Endodermal cell (in vitro differentiated cells): ENCODE measurements around the gene ZNF728. TPM values are rescaled to one million over a fixed set of nuclear protein-coding genes. Genes with fewer than 3 reads are reported as not detected.

Experiments
- DNase-seq: peaks from one replicate; pipeline ENCODE4 v3.0.0-alpha.2; 2017
- H3K27ac ChIP-seq: 2 replicates; pipeline ENCODE4 v1.5.1; 2013; ENCODE audit warnings: mild to moderate bottlenecking, low read depth, low read length, moderate library complexity
- H3K27me3 ChIP-seq: 2 replicates; pipeline ENCODE4 v1.6.1; 2013; ENCODE audit warnings: mild to moderate bottlenecking, low read length, moderate library complexity; ENCODE audit not compliant: insufficient read depth, control insufficient read depth, poor library complexity, severe bottlenecking
- H3K36me3 ChIP-seq: 2 replicates; pipeline ENCODE4 v1.7.0; 2013; ENCODE audit warnings: mild to moderate bottlenecking, low read length, moderate library complexity; ENCODE audit not compliant: control insufficient read depth, insufficient read depth
- H3K4me1 ChIP-seq: one replicate; pipeline ENCODE4 v1.7.0; 2013; ENCODE audit warnings: low read length; ENCODE audit not compliant: control insufficient read depth, insufficient read depth
- H3K4me3 ChIP-seq: 2 replicates; pipeline ENCODE4 v1.5.1; 2013; ENCODE audit warnings: mild to moderate bottlenecking, low read length, moderate library complexity
- H3K9ac ChIP-seq: 2 replicates; pipeline ENCODE4 v1.6.1; 2013; ENCODE audit warnings: mild to moderate bottlenecking, low read length, moderate library complexity; ENCODE audit not compliant: poor library complexity, severe bottlenecking; ENCODE audit errors: extremely low read depth
- H3K9me3 ChIP-seq: 2 replicates; pipeline ENCODE4 v1.6.1; 2013; ENCODE audit warnings: mild to moderate bottlenecking, low read length, moderate library complexity; ENCODE audit not compliant: control insufficient read depth
- H3K27ac Mint-ChIP-seq: 2 replicates; pipeline ENCODE4 v1.8.0; 2020; ENCODE audit warnings: mixed read lengths
- H3K27me3 Mint-ChIP-seq: 2 replicates; pipeline ENCODE4 v1.8.0; 2021; ENCODE audit warnings: mild to moderate bottlenecking, mixed read lengths; ENCODE audit not compliant: insufficient read depth
- H3K36me3 Mint-ChIP-seq: 2 replicates; pipeline ENCODE4 v1.8.0; 2020; ENCODE audit warnings: low read depth, mixed read lengths
- H3K4me1 Mint-ChIP-seq: 2 replicates; pipeline ENCODE4 v1.8.0; 2020; ENCODE audit warnings: mixed read lengths
- H3K4me3 Mint-ChIP-seq: 2 replicates; pipeline ENCODE4 v1.8.0; 2020; ENCODE audit warnings: mild to moderate bottlenecking, moderate library complexity, mixed read lengths
- H3K9me3 Mint-ChIP-seq: 2 replicates; pipeline ENCODE4 v1.8.0; 2020; ENCODE audit warnings: mild to moderate bottlenecking, mixed read lengths
- WGBS, 2 experiments: methylation state at CpG; one replicate each; pipeline versions ENCODE4 v1.1.5 to v1.1.7; 2013; ENCODE audit warnings: missing lambda C conversion rate in 2 of 2, mixed read lengths in 1 of 2; ENCODE audit not compliant: insufficient coverage in 1 of 2, insufficient read length in 1 of 2; 5-methylcytosine and 5-hydroxymethylcytosine counted together
- long read RNA-seq, 4 experiments: library from polyadenylated mRNA in 2 of 4; library from RNA in 1 of 4; library from capped mRNA in 1 of 4; stranded (forward) in 3 of 4; unstranded in 1 of 4; transcript quantifications; one replicate each; pipeline ENCODE4 v2.0.0, GENCODE V29; 2020 to 2021; ENCODE audit warnings: inconsistent platforms in 1 of 4
- polyA plus RNA-seq, 2 experiments: library from polyadenylated mRNA; stranded (reverse); fragments of 50-300 nt; gene quantifications; one replicate each; pipeline ENCODE4 v1.2.3, GENCODE V29; 2013
- total RNA-seq, 2 donors: library from RNA; stranded (reverse); fragmentation: NEBNext Ultra II Directional in 1 of 2; extraction: Animal tissue kit (Norgen Biotek cat#: 25700) in 1 of 2; gene quantifications; 2 replicates in 1 of 2; 3 replicates in 1 of 2; pipeline ENCODE4 v1.2.1, GENCODE V29; 2021
- TF ChIP-seq, protein P1 (sequence below): fragments of 200-600 bp; sonication (generic); conservative IDR thresholded peaks from 2 replicates; pipeline ENCODE4 v1.5.0; 2021; ENCODE audit warnings: antibody characterized with exemption, mild to moderate bottlenecking

Gene ZNF728
- not detected for total RNA-seq
- not detected for polyA plus RNA-seq (2013, experiment 1 of 2)
- polyA plus RNA-seq (2013, experiment 2 of 2), result not detected
- long read RNA-seq, experiment 1, result 0 reads
- long read RNA-seq, experiment 2, result 0 reads
- long read RNA-seq, experiment 3, result 0 reads
- long read RNA-seq, experiment 4, result 0 reads

DNA sequence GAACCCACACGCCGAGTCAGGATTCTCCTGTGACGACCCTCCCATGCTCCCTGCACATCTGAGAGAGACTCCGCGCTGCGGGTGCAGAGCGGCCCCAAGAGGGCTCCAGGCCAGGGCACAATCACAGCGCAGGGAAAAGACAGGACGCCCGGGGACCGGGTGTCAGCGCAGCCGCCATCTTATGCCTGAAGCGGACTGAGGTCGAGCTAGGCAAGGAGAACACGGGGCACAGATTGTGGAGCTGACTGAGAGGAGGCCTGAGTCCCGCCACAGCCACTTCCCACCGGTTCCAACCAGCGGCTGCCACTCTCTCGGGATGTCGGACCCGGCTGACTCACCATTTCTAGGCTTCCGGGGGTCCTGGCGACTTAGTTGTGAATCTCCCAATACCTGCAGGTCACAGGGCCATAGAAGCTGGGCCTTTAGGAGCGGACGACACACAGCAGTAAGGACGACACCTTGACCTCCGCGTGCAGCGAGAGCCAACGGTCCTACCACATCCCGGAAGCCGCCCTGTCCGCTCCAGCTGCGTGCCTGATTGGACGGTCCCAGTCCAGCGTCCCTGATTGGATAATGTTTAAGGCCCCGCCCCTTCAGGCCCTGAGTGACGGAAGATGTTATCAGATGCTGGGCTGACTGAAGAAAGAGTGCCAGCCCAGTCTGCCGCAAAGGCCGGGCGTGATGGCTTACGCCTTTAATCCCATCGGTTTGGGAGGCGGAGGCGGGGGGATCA lies at the start of gene ZNF728:
ZNF728 (minus strand) TSS at position 487 of the 733 bp plus-strand sequence; CDS start at position 341, 146 bp downstream.
- Histone ChIP-seq H3K9ac (no peak within 1 kb of the TSS), H3K4me3 (no peak within 1 kb of the TSS), H3K4me1 (no peaks in the 10 kb centered on the region), H3K36me3 (no peaks in the 10 kb centered on the region), H3K27me3 (no peaks in the 10 kb centered on the region), H3K9me3 (peaks cover 31% of the 10 kb centered on the region), H3K27ac (no peak within 1 kb of the TSS)
- WGBS, 2 experiments, result 82 to 83% methylated on average over 25 to 46 of the region's 46 CpGs
- TF ChIP-seq, protein P1, sequence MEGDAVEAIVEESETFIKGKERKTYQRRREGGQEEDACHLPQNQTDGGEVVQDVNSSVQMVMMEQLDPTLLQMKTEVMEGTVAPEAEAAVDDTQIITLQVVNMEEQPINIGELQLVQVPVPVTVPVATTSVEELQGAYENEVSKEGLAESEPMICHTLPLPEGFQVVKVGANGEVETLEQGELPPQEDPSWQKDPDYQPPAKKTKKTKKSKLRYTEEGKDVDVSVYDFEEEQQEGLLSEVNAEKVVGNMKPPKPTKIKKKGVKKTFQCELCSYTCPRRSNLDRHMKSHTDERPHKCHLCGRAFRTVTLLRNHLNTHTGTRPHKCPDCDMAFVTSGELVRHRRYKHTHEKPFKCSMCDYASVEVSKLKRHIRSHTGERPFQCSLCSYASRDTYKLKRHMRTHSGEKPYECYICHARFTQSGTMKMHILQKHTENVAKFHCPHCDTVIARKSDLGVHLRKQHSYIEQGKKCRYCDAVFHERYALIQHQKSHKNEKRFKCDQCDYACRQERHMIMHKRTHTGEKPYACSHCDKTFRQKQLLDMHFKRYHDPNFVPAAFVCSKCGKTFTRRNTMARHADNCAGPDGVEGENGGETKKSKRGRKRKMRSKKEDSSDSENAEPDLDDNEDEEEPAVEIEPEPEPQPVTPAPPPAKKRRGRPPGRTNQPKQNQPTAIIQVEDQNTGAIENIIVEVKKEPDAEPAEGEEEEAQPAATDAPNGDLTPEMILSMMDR, result no peak
- DNase-seq, result no peak
- no peak within 1 kb of the TSS for H3K27ac Mint-ChIP-seq
- peaks cover 88% of the 10 kb centered on the region for H3K9me3 Mint-ChIP-seq
- H3K27me3 Mint-ChIP-seq, result no peaks in the 10 kb centered on the region
- H3K36me3 Mint-ChIP-seq, result no peaks in the 10 kb centered on the region
- H3K4me1 Mint-ChIP-seq, result no peaks in the 10 kb centered on the region
- H3K4me3 Mint-ChIP-seq, result no peak within 1 kb of the TSS

- H3K36me3 Mint-ChIP-seq, result no peaks in the 10 kb centered on the region
- Histone ChIP-seq H3K36me3 (no peaks in the 10 kb centered on the region), H3K4me3 (no peak overlapping the region), H3K9me3 (peaks cover 61% of the 10 kb centered on the region), H3K9ac (no peak overlapping the region), H3K4me1 (no peaks in the 10 kb centered on the region), H3K27me3 (no peaks in the 10 kb centered on the region), H3K27ac (no peak overlapping the region)
- H3K27ac Mint-ChIP-seq, result no peak overlapping the region
- H3K4me3 Mint-ChIP-seq, result no peak overlapping the region
- 20 to 59% methylated on average over 1 of the region's 1 CpG for WGBS, 2 experiments
- H3K27me3 Mint-ChIP-seq, result no peaks in the 10 kb centered on the region
- no peaks in the 10 kb centered on the region for H3K4me1 Mint-ChIP-seq
- no peak for DNase-seq
- TF ChIP-seq, protein P1, result no peak
- H3K9me3 Mint-ChIP-seq, result peaks cover 89% of the 10 kb centered on the region
Observed at GRCh38 chr19:23052349-23052748, 49.4 kb upstream of the ZNF728 start.

DNA sequence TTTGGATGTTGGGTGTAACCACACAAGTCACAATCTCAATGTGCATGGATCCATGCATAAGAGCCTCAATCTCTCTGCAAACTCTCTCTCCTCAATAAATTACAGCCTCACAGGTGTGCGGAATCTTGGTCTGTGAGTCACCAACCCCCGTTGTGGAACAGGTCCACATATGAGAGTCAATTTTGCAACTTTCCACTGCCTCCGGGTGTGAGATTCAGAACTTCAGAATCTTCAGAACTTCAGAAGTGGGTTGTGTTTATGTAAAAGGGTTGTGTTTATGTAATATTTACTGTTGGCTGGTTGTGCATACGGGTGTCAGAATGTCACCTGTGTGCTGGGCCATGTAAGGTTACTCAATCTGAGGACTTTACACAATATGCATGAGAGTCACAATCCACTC lies 46.3 kb upstream of the ZNF728 start:
- no peak for DNase-seq
- H3K9me3 Mint-ChIP-seq, result peaks cover 90% of the 10 kb centered on the region
- Histone ChIP-seq H3K4me3 (no peak overlapping the region), H3K27ac (no peak overlapping the region), H3K9me3 (peaks cover 64% of the 10 kb centered on the region), H3K27me3 (no peaks in the 10 kb centered on the region), H3K4me1 (no peaks in the 10 kb centered on the region), H3K36me3 (no peaks in the 10 kb centered on the region), H3K9ac (no peak overlapping the region)
- 78% methylated on average over 4 of the region's 4 CpGs; no CpG with 5 or more reads in 1 of the 2 experiments for WGBS, 2 experiments
- H3K4me3 Mint-ChIP-seq, result no peak overlapping the region
- H3K4me1 Mint-ChIP-seq, result no peaks in the 10 kb centered on the region
- H3K27ac Mint-ChIP-seq, result no peak overlapping the region
- no peaks in the 10 kb centered on the region for H3K36me3 Mint-ChIP-seq
- TF ChIP-seq, protein P1, result no peak
- H3K27me3 Mint-ChIP-seq, result no peaks in the 10 kb centered on the region
